Esophagus squamous epithelium (tissue), 5 donors: ENCODE results near the gene AMN. TPM values are rescaled to one million over a fixed set of nuclear protein-coding genes. Genes with fewer than 3 reads are reported as not detected.

Experiments
- DNase-seq: peaks from one replicate; lab custom pipeline; 2025; lab: John Stamatoyannopoulos, UW
- H3K27ac ChIP-seq, 4 donors: fragments of 200-600 bp; sonication (generic); one replicate each; pipeline ENCODE4 v1.5.1; 2016 to 2019; ENCODE audit warnings: mild to moderate bottlenecking in 1 of 4
- H3K27me3 ChIP-seq, 4 donors: fragments of 200-600 bp; sonication (generic); 1 replicate in 3 of 4; 2 replicates in 1 of 4; pipeline versions ENCODE4 v1.5.1 to v1.6.0; 2017 to 2021; ENCODE audit warnings: antibody characterized with exemption in 1 of 4
- H3K36me3 ChIP-seq, 3 donors: fragments of 200-600 bp; sonication (generic); one replicate each; pipeline ENCODE4 v1.5.1; 2016 to 2019
- H3K4me1 ChIP-seq, 3 donors: fragments of 200-600 bp; sonication (generic); one replicate each; pipeline ENCODE4 v1.5.1; 2017 to 2019
- H3K4me3 ChIP-seq, 4 donors: fragments of 200-600 bp; sonication (generic); 1 replicate in 3 of 4; 2 replicates in 1 of 4; pipeline ENCODE4 v1.5.1; 2016 to 2019; ENCODE audit warnings: mild to moderate bottlenecking in 2 of 4, moderate library complexity in 1 of 4
- H3K9me3 ChIP-seq, 3 donors: fragments of 200-600 bp; sonication (generic); one replicate each; pipeline ENCODE4 v1.5.1; 2016 to 2019
- CTCF ChIP-seq, 6 experiments: fragments of 450-650 bp in 4 of 6; fragments of 200-600 bp in 2 of 6; sonication (generic) in 2 of 6; IDR thresholded peaks; one replicate each; pipeline ENCODE4 v1.5.1; 2016 to 2019; ENCODE audit warnings: antibody characterized with exemption in 6 of 6, mild to moderate bottlenecking in 4 of 6, moderate library complexity in 4 of 6
- POLR2A ChIP-seq, 4 donors: fragments of 450-650 bp; IDR thresholded peaks; one replicate each; pipeline ENCODE4 v1.6.1; 2017; ENCODE audit warnings: antibody characterized with exemption in 4 of 4, mild to moderate bottlenecking in 4 of 4, moderate library complexity in 3 of 4
- WGBS, 2 donors: methylation state at CpG; one replicate each; pipeline ENCODE4 v1.1.5; 2018; 5-methylcytosine and 5-hydroxymethylcytosine counted together
- intact Hi-C: fragments of 100-400 bp; cut with DNase I; formaldehyde crosslinking; loops from one replicate; pipeline ENCODE4 v1.15.0; 2022
- total RNA-seq, 4 donors: library from RNA; depleted of rRNA; stranded (reverse); fragments of >200 nt; gene quantifications; one replicate each; pipeline ENCODE4 v1.1.0, GENCODE V29; 2016
- donor health status: DM: yes; HTN: yes; CAD: no.

AMN gene
- total RNA-seq, 4 donors from 2014 or later: 7.6 to 24.0 (median 19.7) TPM

GRCh38 chr14:102973706-102974285, 51.3 kb downstream of the AMN start:
- Histone ChIP-seq H3K4me1 (no peaks in the 10 kb centered on the region), H3K4me3 (no peak overlapping the region), H3K27ac (no peak overlapping the region), H3K36me3 (peaks cover 21 to 98% (median 51%) of the 10 kb centered on the region in 3 donors), H3K27me3 (no peaks in the 10 kb centered on the region), H3K9me3 (no peaks in the 10 kb centered on the region)
- no peak for DNase-seq
- TF ChIP-seq CTCF (IDR thresholded peaks at IDR 0.05) (no peak), POLR2A (IDR thresholded peaks at IDR 0.05) (no peak)
- intact Hi-C loops: no loop called here
- WGBS, 2 donors: 39 to 70% methylated on average over 11 to 13 of the region's 22 CpGs

- Histone ChIP-seq H3K4me1 (no peaks in the 10 kb centered on the region), H3K9me3 (no peaks in the 10 kb centered on the region), H3K36me3 (peaks cover 9 to 98% (median 39%) of the 10 kb centered on the region in 3 donors), H3K27me3 (no peaks in the 10 kb centered on the region), H3K27ac (no peak overlapping the region), H3K4me3 (no peak overlapping the region)
- intact Hi-C loops: no loop called here
- 84 to 89% methylated on average over 13 to 17 of the region's 17 CpGs for WGBS, 2 donors
- DNase-seq: no peak
- no peak for TF ChIP-seq CTCF (IDR thresholded peaks at IDR 0.05)
- TF ChIP-seq POLR2A (IDR thresholded peaks at IDR 0.05): no peak
Observed at GRCh38 chr14:102975662-102976061, 53.2 kb downstream of the AMN start.

- H3K27me3 ChIP-seq: no peaks in the 10 kb centered on the region
- H3K4me3 ChIP-seq: no peak overlapping the region
- no peak for TF ChIP-seq POLR2A (IDR thresholded peaks at IDR 0.05)
- no peak for TF ChIP-seq CTCF (IDR thresholded peaks at IDR 0.05)
- no peaks in the 10 kb centered on the region for H3K9me3 ChIP-seq
- intact Hi-C loops: no loop called here
- 73 to 77% methylated on average over 4 to 6 of the region's 8 CpGs for WGBS, 2 donors
- no peaks in the 10 kb centered on the region for H3K4me1 ChIP-seq
- DNase-seq: no peak
- H3K27ac ChIP-seq: no peak overlapping the region
- peaks cover 9 to 99% (median 24%) of the 10 kb centered on the region in 3 donors for H3K36me3 ChIP-seq
Observed at GRCh38 chr14:102977475-102977874, 55.0 kb downstream of the AMN start.

- TF ChIP-seq POLR2A (IDR thresholded peaks at IDR 0.05): no peak
- TF ChIP-seq CTCF (IDR thresholded peaks at IDR 0.05): no peak
- no peaks in the 10 kb centered on the region for H3K9me3 ChIP-seq
- WGBS, 2 donors: 80 to 91% methylated on average over 5 to 9 of the region's 9 CpGs
- peaks cover 0 to 5% (median 0%) of the 10 kb centered on the region in 3 donors for H3K4me1 ChIP-seq
- no peaks in the 10 kb centered on the region for H3K27me3 ChIP-seq
- no peak overlapping the region for H3K4me3 ChIP-seq
- DNase-seq: no peak
- no peak overlapping the region for H3K27ac ChIP-seq
- H3K36me3 ChIP-seq: peaks cover 6 to 100% (median 23%) of the 10 kb centered on the region in 3 donors
- intact Hi-C loops: no loop called here
Observed at GRCh38 chr14:102979406-102979805, 56.9 kb downstream of the AMN start.

GRCh38 chr14:102980409-102980810, 57.9 kb downstream of the AMN start:
- no peaks in the 10 kb centered on the region for H3K27me3 ChIP-seq
- H3K4me3 ChIP-seq: no peak overlapping the region
- H3K36me3 ChIP-seq: peaks cover 0 to 100% (median 21%) of the 10 kb centered on the region in 3 donors
- no peak for DNase-seq
- H3K4me1 ChIP-seq: peaks cover 0 to 15% (median 0%) of the 10 kb centered on the region in 3 donors
- intact Hi-C loops: no loop called here
- TF ChIP-seq POLR2A (IDR thresholded peaks at IDR 0.05) (no peak), CTCF (IDR thresholded peaks at IDR 0.05) (no peak)
- no peaks in the 10 kb centered on the region for H3K9me3 ChIP-seq
- no peak overlapping the region for H3K27ac ChIP-seq
- 75 to 82% methylated on average over 8 of the region's 8 CpGs for WGBS, 2 donors

Other genes starting within 250 kb of the AMN start
- 10 to 100 TPM; 11.2 to 19.3 (median 13.2) TPM for gene TRAF3, start 145.2 kb upstream of the AMN start, total RNA-seq
- gene CDC42BPB, start 134.9 kb downstream of the AMN start, total RNA-seq: 10 to 100 TPM; 43.7 to 98.2 (median 81.2) TPM
- gene LBHD2, start 161.5 kb downstream of the AMN start, total RNA-seq: 1 to 10 TPM in 1 of 4 donors, not detected in 3; 1.1 TPM
- under 1 TPM in 1 of 4 donors, not detected in 3; 1.00 TPM for gene EXOC3L4, start 172.1 kb downstream of the AMN start, total RNA-seq
- 100 to 1,000 TPM in 3 of 4 donors, 10 to 100 TPM in 1; 36.6 to 163 (median 130) TPM for gene TNFAIP2, start 200.8 kb downstream of the AMN start, total RNA-seq